ENCODE results near the gene ABCF2.

Gene ABCF2

GRCh38 chr7:151252961-151253711 lies 26.1 kb upstream of the ABCF2 start:
- no peak for DNase-seq (ENCODE audit: low read depth)

- DNase-seq (ENCODE audit: low read depth): no peak
Observed at GRCh38 chr7:151252561-151252835, 25.5 kb upstream of the ABCF2 start.

GRCh38 chr7:151251689-151252560 lies 24.9 kb upstream of the ABCF2 start:
- DNase-seq (ENCODE audit: low read depth): no peak

GRCh38 chr7:151251328-151251688 lies 24.3 kb upstream of the ABCF2 start:
- no peak for DNase-seq (ENCODE audit: low read depth)

GRCh38 chr7:151250181-151251132 lies 23.5 kb upstream of the ABCF2 start:
- DNase-seq (ENCODE audit: low read depth): no peak

GRCh38 chr7:151249732-151250072 lies 22.7 kb upstream of the ABCF2 start:
- DNase-seq (ENCODE audit: low read depth): no peak

GRCh38 chr7:151249034-151249731 lies 22.2 kb upstream of the ABCF2 start:
- no peak for DNase-seq (ENCODE audit: low read depth)

GRCh38 chr7:151248346-151249033 lies 21.5 kb upstream of the ABCF2 start, which contains the start of gene SMARCD3:
Gene SMARCD3 (minus strand): TSS chr7:151248694. CDS start chr7:151248562, 132 bp downstream.
- no peak for DNase-seq (ENCODE audit: low read depth)

- no peak for DNase-seq (ENCODE audit: low read depth)
Observed at GRCh38 chr7:151247611-151248345, 20.8 kb upstream of the ABCF2 start.

- no peak for DNase-seq (ENCODE audit: low read depth)
Observed at GRCh38 chr7:151246851-151247580, 20.0 kb upstream of the ABCF2 start.

- no peak for DNase-seq (ENCODE audit: low read depth)
Observed at GRCh38 chr7:151246102-151246850, 19.3 kb upstream of the ABCF2 start.

GRCh38 chr7:151245360-151246101 lies 18.5 kb upstream of the ABCF2 start:
- no peak for DNase-seq (ENCODE audit: low read depth)

GRCh38 chr7:151244841-151245346 lies 17.9 kb upstream of the ABCF2 start:
- DNase-seq (ENCODE audit: low read depth): no peak

- peak; percentile 36 for DNase-seq (ENCODE audit: low read depth)
Observed at GRCh38 chr7:151244196-151244840, 17.3 kb upstream of the ABCF2 start.

GRCh38 chr7:151243408-151244195 lies 16.6 kb upstream of the ABCF2 start:
- no peak for DNase-seq (ENCODE audit: low read depth)

- DNase-seq (ENCODE audit: low read depth): no peak
Observed at GRCh38 chr7:151243045-151243349, 16.0 kb upstream of the ABCF2 start.

All from fibroblast of the conjunctiva (primary cell).